ENCODE measurements around the gene PTPN13. TPM values are rescaled to one million over a fixed set of nuclear protein-coding genes. Genes with fewer than 3 reads are reported as not detected.

Gene PTPN13
- total RNA-seq, 2 experiments from 2014 or later, result 0.37 to 0.67 TPM

GRCh38 chr4:86606809-86607208 is 12.7 kb downstream of the PTPN13 start:
- CTCF ChIA-PET, result no interaction called here
- peaks cover under 1% of the 10 kb centered on the region for H3K27me3 Mint-ChIP-seq
- DNase-seq (no peak), ATAC-seq (no peak)
- no peak overlapping the region for H3K27ac Mint-ChIP-seq
- no peaks in the 10 kb centered on the region for H3K36me3 Mint-ChIP-seq
- no peaks in the 10 kb centered on the region for H3K9me3 Mint-ChIP-seq (ENCODE audit: low read depth)
- no peak overlapping the region for H3K4me3 Mint-ChIP-seq
- no peaks in the 10 kb centered on the region for H3K4me1 Mint-ChIP-seq

DNA sequence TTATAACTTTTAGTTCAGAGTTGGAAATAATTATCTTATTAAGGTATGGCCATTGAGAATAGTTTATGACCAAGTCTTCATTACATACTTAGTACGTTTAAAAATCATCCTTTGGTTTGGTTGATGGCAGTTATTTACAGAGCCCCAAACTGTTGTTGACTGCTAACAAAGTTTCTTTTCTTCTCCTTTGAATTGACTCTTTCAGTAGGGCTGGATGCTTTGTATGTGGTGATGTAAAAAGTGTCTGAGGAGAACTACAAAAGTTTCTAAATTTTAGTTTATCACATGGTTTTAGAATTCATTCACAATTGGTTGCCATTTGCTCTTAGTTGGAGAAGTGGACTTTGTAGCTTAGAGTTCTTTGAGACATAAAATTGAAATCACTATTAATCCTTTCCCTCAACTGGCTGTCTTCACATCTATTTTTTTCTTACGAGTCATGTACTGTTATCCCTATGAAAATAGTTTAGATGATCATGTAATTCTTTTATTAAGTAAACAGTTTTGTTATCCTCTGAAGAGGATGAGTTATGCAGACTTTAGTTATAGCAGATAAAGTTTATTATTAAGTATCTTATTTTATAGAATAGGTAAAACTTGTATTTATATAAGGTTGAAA is 14.8 kb downstream of the PTPN13 start:
- DNase-seq, result no peak
- ATAC-seq, result no peak
- H3K4me1 Mint-ChIP-seq, result no peaks in the 10 kb centered on the region
- CTCF ChIA-PET, result no interaction called here
- no peaks in the 10 kb centered on the region for H3K36me3 Mint-ChIP-seq
- H3K27me3 Mint-ChIP-seq, result no peaks in the 10 kb centered on the region
- H3K27ac Mint-ChIP-seq, result no peak overlapping the region
- H3K4me3 Mint-ChIP-seq, result no peak overlapping the region
- H3K9me3 Mint-ChIP-seq (ENCODE audit: low read depth), result no peaks in the 10 kb centered on the region

DNA sequence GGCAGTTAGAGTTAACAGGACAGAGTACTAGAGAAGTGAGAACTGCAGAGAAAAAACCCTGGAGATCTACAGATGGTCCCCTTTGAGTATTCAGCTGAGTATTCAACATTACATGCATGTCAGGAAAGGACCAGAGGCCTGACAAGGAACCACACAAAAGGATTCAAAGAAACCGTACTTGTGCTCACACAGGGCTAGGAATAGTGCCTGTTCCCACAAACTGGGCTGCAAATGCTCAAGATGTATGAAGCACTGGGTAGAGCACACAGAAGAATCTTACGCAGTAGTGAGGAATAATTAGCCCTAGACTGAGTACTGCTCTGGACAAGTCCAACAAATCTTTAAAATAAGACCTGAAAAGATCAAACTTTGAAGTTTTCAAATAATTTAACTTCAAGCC is 17.6 kb downstream of the PTPN13 start:
- no peaks in the 10 kb centered on the region for H3K36me3 Mint-ChIP-seq
- H3K27me3 Mint-ChIP-seq, result no peaks in the 10 kb centered on the region
- CTCF ChIA-PET, result no interaction called here
- no peak overlapping the region for H3K4me3 Mint-ChIP-seq
- H3K27ac Mint-ChIP-seq, result no peak overlapping the region
- no peak for DNase-seq
- no peaks in the 10 kb centered on the region for H3K4me1 Mint-ChIP-seq
- no peaks in the 10 kb centered on the region for H3K9me3 Mint-ChIP-seq (ENCODE audit: low read depth)
- ATAC-seq, result no peak

DNA sequence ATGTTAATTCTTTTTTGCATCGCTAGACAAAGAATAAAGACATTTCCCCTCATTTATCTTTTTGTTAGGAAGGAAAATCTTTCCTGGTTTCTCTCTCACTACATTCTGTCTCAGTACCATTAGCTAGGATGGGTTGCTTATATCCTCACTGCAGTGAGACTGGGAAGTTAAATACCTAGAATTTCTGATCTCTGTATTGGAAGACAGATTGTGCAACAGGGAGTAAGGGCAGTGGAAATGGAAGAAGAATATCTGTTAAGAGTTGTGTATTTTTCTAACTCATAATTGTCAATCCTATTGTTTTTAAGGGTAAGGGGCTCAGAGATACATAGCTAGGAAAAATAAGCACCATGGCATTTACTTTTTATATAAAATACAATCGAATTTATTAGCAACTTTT is 19.6 kb downstream of the PTPN13 start:
- no peaks in the 10 kb centered on the region for H3K27me3 Mint-ChIP-seq
- H3K27ac Mint-ChIP-seq, result no peak overlapping the region
- H3K4me1 Mint-ChIP-seq, result no peaks in the 10 kb centered on the region
- DNase-seq (no peak), ATAC-seq (no peak)
- H3K4me3 Mint-ChIP-seq, result no peak overlapping the region
- H3K36me3 Mint-ChIP-seq, result no peaks in the 10 kb centered on the region
- CTCF ChIA-PET, result interaction anchor here (0.7 kb wide), 1 partner anchor 1172 kb away, joined by 3 read pairs; no protein-coding TSS in a partner anchor
- H3K9me3 Mint-ChIP-seq (ENCODE audit: low read depth), result no peaks in the 10 kb centered on the region

GRCh38 chr4:86614865-86615264 is 20.8 kb downstream of the PTPN13 start:
- H3K4me3 Mint-ChIP-seq, result no peak overlapping the region
- CTCF ChIA-PET, result no interaction called here
- H3K9me3 Mint-ChIP-seq (ENCODE audit: low read depth), result no peaks in the 10 kb centered on the region
- no peaks in the 10 kb centered on the region for H3K36me3 Mint-ChIP-seq
- no peaks in the 10 kb centered on the region for H3K27me3 Mint-ChIP-seq
- no peaks in the 10 kb centered on the region for H3K4me1 Mint-ChIP-seq
- no peak overlapping the region for H3K27ac Mint-ChIP-seq
- ATAC-seq (no peak), DNase-seq (no peak)

DNA sequence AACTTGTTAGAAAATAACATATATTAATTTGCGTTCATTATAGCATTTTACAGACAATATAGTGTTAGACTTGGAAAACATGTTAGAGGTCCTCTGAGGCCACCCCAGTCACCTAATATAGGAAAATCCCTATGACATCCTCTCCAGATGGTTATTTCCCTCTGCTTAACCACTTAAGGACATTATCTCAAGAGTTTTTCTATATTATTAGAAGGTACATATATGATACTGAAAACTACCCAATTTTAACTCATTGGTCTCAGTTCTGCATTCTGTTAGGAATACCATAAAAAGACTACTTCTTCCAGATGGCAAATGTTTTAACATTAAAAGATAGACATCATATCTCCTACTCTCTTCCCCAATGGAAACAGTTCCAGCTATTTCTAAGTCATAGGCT is 21.4 kb downstream of the PTPN13 start:
- H3K36me3 Mint-ChIP-seq, result no peaks in the 10 kb centered on the region
- ATAC-seq (no peak), DNase-seq (no peak)
- H3K27me3 Mint-ChIP-seq, result no peaks in the 10 kb centered on the region
- H3K4me3 Mint-ChIP-seq, result no peak overlapping the region
- no peaks in the 10 kb centered on the region for H3K9me3 Mint-ChIP-seq (ENCODE audit: low read depth)
- no peaks in the 10 kb centered on the region for H3K4me1 Mint-ChIP-seq
- CTCF ChIA-PET, result no interaction called here
- no peak overlapping the region for H3K27ac Mint-ChIP-seq

DNA sequence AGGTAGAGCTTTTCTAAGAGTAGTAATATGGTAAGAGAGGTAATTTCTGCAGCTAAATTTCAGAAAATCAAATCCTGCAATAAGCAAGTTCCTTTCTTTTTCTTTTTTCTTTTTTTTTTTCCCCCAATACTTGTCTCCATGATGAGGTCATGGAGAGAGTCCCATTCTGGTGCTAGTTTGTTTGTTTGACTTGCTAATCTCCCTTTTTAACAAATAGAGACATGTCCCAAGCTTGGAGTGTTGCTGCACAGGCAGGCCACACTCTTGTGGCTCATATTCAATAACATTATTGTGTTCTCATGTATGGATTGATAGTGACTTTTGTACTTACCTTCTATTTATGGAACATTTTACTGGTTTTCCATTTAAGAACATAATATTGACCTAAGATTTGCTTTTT is 25.5 kb downstream of the PTPN13 start:
- no peaks in the 10 kb centered on the region for H3K27me3 Mint-ChIP-seq
- DNase-seq (no peak), ATAC-seq (no peak)
- no peak overlapping the region for H3K27ac Mint-ChIP-seq
- H3K9me3 Mint-ChIP-seq (ENCODE audit: low read depth), result no peaks in the 10 kb centered on the region
- H3K36me3 Mint-ChIP-seq, result no peaks in the 10 kb centered on the region
- CTCF ChIA-PET, result interaction anchor here (1.3 kb wide), 1 partner anchor 10 kb away, joined by 4 read pairs; no protein-coding TSS in a partner anchor
- H3K4me3 Mint-ChIP-seq, result no peak overlapping the region
- H3K4me1 Mint-ChIP-seq, result no peaks in the 10 kb centered on the region

GRCh38 chr4:86621435-86621834 is 27.3 kb downstream of the PTPN13 start:
- H3K4me3 Mint-ChIP-seq, result no peak overlapping the region
- H3K36me3 Mint-ChIP-seq, result no peaks in the 10 kb centered on the region
- H3K4me1 Mint-ChIP-seq, result no peaks in the 10 kb centered on the region
- ATAC-seq (no peak), DNase-seq (no peak)
- H3K27me3 Mint-ChIP-seq, result no peaks in the 10 kb centered on the region
- H3K9me3 Mint-ChIP-seq (ENCODE audit: low read depth), result no peaks in the 10 kb centered on the region
- CTCF ChIA-PET, result no interaction called here
- H3K27ac Mint-ChIP-seq, result no peak overlapping the region

GRCh38 chr4:86626066-86626465 is 32.0 kb downstream of the PTPN13 start:
- Mint-ChIP-seq H3K27ac (no peak overlapping the region), H3K4me1 (no peaks in the 10 kb centered on the region), H3K36me3 (no peaks in the 10 kb centered on the region), H3K4me3 (no peak overlapping the region), H3K27me3 (no peaks in the 10 kb centered on the region), H3K9me3 (ENCODE audit: low read depth) (no peaks in the 10 kb centered on the region)
- DNase-seq (no peak), ATAC-seq (no peak)
- CTCF ChIA-PET, result no interaction called here

GRCh38 chr4:86627462-86628135 is 33.5 kb downstream of the PTPN13 start:
- H3K36me3 Mint-ChIP-seq, result no peaks in the 10 kb centered on the region
- no peak overlapping the region for H3K27ac Mint-ChIP-seq
- no peak overlapping the region for H3K4me3 Mint-ChIP-seq
- H3K9me3 Mint-ChIP-seq (ENCODE audit: low read depth), result no peaks in the 10 kb centered on the region
- CTCF ChIA-PET, result no interaction called here
- no peaks in the 10 kb centered on the region for H3K27me3 Mint-ChIP-seq
- ATAC-seq (no peak), DNase-seq (no peak)
- no peaks in the 10 kb centered on the region for H3K4me1 Mint-ChIP-seq

DNA sequence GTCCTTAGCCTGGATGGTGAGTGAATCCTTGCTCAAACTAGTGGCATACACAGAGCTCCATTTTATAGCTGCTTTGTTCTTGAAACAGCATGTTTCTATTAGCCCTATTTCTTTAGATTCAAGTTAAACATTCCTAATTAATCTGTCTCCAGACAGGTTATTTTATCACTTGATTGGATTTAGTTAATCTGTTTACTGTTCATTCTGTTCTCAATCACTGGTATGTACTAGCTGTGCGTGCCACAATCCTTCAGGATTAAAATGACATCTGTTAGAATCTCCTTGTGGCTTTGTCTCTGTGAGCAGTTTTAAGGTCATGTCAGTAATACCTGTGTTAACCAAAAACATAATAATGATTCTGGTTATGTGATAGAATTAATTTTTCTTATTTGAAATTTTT is 36.5 kb downstream of the PTPN13 start:
- DNase-seq, result no peak
- ATAC-seq, result no peak
- CTCF ChIA-PET, result no interaction called here

GRCh38 chr4:86631166-86631565 is 37.1 kb downstream of the PTPN13 start:
- CTCF ChIA-PET, result no interaction called here
- Mint-ChIP-seq H3K27ac (no peak overlapping the region), H3K36me3 (no peaks in the 10 kb centered on the region), H3K9me3 (ENCODE audit: low read depth) (no peaks in the 10 kb centered on the region), H3K4me1 (no peaks in the 10 kb centered on the region), H3K27me3 (no peaks in the 10 kb centered on the region), H3K4me3 (no peak overlapping the region)
- ATAC-seq (no peak), DNase-seq (no peak)

More for the DNA sequence above, 36.5 kb downstream of the PTPN13 start:
- Mint-ChIP-seq H3K4me3 (no peak overlapping the region), H3K4me1 (no peaks in the 10 kb centered on the region), H3K9me3 (ENCODE audit: low read depth) (no peaks in the 10 kb centered on the region), H3K27me3 (no peaks in the 10 kb centered on the region), H3K36me3 (no peaks in the 10 kb centered on the region), H3K27ac (no peak overlapping the region)

DNA sequence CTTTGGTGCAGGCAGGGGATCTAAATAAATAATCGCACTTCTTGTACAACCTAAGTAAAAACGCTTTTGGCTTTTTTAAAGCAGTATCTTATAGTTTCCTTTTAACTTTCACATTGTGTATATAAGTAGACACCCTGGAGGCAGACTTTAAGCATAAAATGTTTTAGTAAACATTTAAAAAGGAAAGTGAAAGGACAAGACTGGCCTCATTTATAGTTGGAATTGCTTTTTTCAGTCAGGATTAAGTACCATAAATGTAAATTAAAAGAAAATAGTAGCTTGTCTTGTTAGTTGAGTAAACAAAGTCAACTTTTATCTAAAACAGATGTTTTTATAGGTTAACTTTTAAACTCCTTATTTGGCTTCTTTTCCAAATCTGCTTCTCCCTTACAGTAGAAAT is 39.7 kb downstream of the PTPN13 start:
- CTCF ChIA-PET, result no interaction called here
- no peak overlapping the region for H3K27ac Mint-ChIP-seq

DNA sequence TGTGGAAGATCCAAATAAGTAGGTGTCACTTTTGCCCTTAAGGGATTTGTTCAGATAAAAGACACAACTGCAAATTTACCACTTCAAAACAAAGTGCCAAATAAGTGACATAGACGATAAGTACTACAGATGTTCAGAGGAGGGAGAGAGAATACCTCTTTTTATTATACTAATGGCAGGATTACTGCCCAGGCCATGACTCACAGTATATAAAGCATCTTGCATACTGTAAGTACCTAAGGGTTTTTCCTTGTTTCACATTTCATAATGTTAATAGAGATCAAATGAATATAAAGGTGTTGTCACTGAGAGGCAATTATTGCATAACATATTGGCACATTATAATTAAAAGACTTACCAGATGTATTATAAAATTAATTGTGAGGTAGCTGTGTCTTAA is 46.4 kb downstream of the PTPN13 start:
- CTCF ChIA-PET, result no interaction called here
- Mint-ChIP-seq H3K9me3 (ENCODE audit: low read depth) (no peaks in the 10 kb centered on the region), H3K36me3 (no peaks in the 10 kb centered on the region), H3K27ac (no peak overlapping the region), H3K27me3 (no peaks in the 10 kb centered on the region), H3K4me1 (no peaks in the 10 kb centered on the region), H3K4me3 (no peak overlapping the region)
- DNase-seq, result no peak
- no peak for ATAC-seq

More for the DNA sequence above, 39.7 kb downstream of the PTPN13 start:
- H3K9me3 Mint-ChIP-seq (ENCODE audit: low read depth), result no peaks in the 10 kb centered on the region
- no peak overlapping the region for H3K4me3 Mint-ChIP-seq
- H3K27me3 Mint-ChIP-seq, result no peaks in the 10 kb centered on the region
- ATAC-seq (no peak), DNase-seq (no peak)
- H3K4me1 Mint-ChIP-seq, result no peaks in the 10 kb centered on the region
- no peaks in the 10 kb centered on the region for H3K36me3 Mint-ChIP-seq
